Liver (tissue), 3 donors: Measurements from ENCODE around the gene KRT14.

Experiments
- RAD21 ChIP-seq, 2 donors: IDR thresholded peaks; 2 replicates each; pipeline ENCODE4 v1.6.1; 2016; ENCODE audit warnings: antibody characterized with exemption in 2 of 2, mild to moderate bottlenecking in 2 of 2
- SP1 ChIP-seq: IDR thresholded peaks from 2 replicates; pipeline ENCODE4 v1.6.1; 2018; ENCODE audit warnings: antibody characterized with exemption, mild to moderate bottlenecking
- TAF1 ChIP-seq: conservative IDR thresholded peaks from 2 replicates; pipeline ENCODE4 v1.6.1; 2016; ENCODE audit warnings: antibody characterized with exemption, mild to moderate bottlenecking
- TF ChIP-seq, protein P1 (sequence below): fragments of 150-350 bp; IDR thresholded peaks from 2 replicates; pipeline ENCODE4 v1.5.1; 2017; ENCODE audit warnings: improper control_type of control experiment, low read depth, low read length; ENCODE audit not compliant: missing input control
- donor health status: healthy.
- donor health status: healthy.

- TF ChIP-seq, protein P1, sequence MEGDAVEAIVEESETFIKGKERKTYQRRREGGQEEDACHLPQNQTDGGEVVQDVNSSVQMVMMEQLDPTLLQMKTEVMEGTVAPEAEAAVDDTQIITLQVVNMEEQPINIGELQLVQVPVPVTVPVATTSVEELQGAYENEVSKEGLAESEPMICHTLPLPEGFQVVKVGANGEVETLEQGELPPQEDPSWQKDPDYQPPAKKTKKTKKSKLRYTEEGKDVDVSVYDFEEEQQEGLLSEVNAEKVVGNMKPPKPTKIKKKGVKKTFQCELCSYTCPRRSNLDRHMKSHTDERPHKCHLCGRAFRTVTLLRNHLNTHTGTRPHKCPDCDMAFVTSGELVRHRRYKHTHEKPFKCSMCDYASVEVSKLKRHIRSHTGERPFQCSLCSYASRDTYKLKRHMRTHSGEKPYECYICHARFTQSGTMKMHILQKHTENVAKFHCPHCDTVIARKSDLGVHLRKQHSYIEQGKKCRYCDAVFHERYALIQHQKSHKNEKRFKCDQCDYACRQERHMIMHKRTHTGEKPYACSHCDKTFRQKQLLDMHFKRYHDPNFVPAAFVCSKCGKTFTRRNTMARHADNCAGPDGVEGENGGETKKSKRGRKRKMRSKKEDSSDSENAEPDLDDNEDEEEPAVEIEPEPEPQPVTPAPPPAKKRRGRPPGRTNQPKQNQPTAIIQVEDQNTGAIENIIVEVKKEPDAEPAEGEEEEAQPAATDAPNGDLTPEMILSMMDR, result no peak
- TF ChIP-seq TAF1 (no peak), RAD21 (IDR thresholded peaks at IDR 0.05) (no peak), SP1 (no peak)
These were observed 42.6 kb upstream of the KRT14 start for GRCh38 chr17:41629316-41629715.
